GM19239 (cell line): ENCODE results near the gene KLHL2.

Source experiments
- DNase-seq: peaks from one replicate; pipeline ENCODE4 v3.0.0; 2011; ENCODE audit warnings: low spot score; ENCODE audit not compliant: insufficient read length
- FAIRE-seq: peaks from 2 replicates; lab custom pipeline; 2011; peaks lifted over from hg19 to GRCh38; lab: Jason Lieb, UNC

KLHL2 gene

GRCh38 chr4:165359506-165359905 lies 152.1 kb downstream of the KLHL2 start:
- DNase-seq (no peak), FAIRE-seq (no peak)

- no peak for FAIRE-seq
Observed at GRCh38 chr4:165360041-165360695, 152.8 kb downstream of the KLHL2 start.

GRCh38 chr4:165360985-165361670 lies 153.8 kb downstream of the KLHL2 start:
- no peak for FAIRE-seq
- DNase-seq, result no peak

More at GRCh38 chr4:165360041-165360695, 152.8 kb downstream of the KLHL2 start:
- no peak for DNase-seq

GRCh38 chr4:165361810-165362209 lies 154.4 kb downstream of the KLHL2 start:
- no peak for DNase-seq
- no peak for FAIRE-seq

GRCh38 chr4:165364452-165365080 lies 157.2 kb downstream of the KLHL2 start:
- FAIRE-seq (no peak), DNase-seq (no peak)

- FAIRE-seq (no peak), DNase-seq (no peak)
Observed at GRCh38 chr4:165367040-165367439, 159.7 kb downstream of the KLHL2 start.

GRCh38 chr4:165368114-165368513 lies 160.8 kb downstream of the KLHL2 start:
- DNase-seq, result no peak

GRCh38 chr4:165368567-165368966 lies 161.2 kb downstream of the KLHL2 start:
- FAIRE-seq, result no peak
- no peak for DNase-seq

More at GRCh38 chr4:165368114-165368513, 160.8 kb downstream of the KLHL2 start:
- FAIRE-seq, result no peak

GRCh38 chr4:165369522-165369921 lies 162.2 kb downstream of the KLHL2 start:
- FAIRE-seq, result no peak
- DNase-seq, result no peak

GRCh38 chr4:165370530-165370929 lies 163.2 kb downstream of the KLHL2 start:
- no peak for DNase-seq
- no peak for FAIRE-seq
